G401 (cell line): Measurements from ENCODE around the gene TCERG1L. TPM values are rescaled to one million over a fixed set of nuclear protein-coding genes. Genes with fewer than 3 reads are reported as not detected.
A peak's percentile ranks its signal among the peaks of the same experiment; 100 is the strongest.

Source experiments
- DNase-seq: peaks from one replicate; pipeline ENCODE4 v3.0.0-alpha.2; 2015; ENCODE audit warnings: low spot score
- in situ Hi-C: cut with HindIII; loops from 2 replicates; pipeline ENCODE4 v1.10.0; 2016; ENCODE audit warnings: low sequenced_read_pairs, mixed read lengths
- total RNA-seq: library from RNA; depleted of rRNA; stranded (reverse); fragments of >200 nt; shearing (Covaris generic); gene quantifications from 2 replicates; pipeline ENCODE4 v1.2.3, GENCODE V29; 2014

Gene TCERG1L
- total RNA-seq, 1 experiment from 2014 or later: not detected

DNA sequence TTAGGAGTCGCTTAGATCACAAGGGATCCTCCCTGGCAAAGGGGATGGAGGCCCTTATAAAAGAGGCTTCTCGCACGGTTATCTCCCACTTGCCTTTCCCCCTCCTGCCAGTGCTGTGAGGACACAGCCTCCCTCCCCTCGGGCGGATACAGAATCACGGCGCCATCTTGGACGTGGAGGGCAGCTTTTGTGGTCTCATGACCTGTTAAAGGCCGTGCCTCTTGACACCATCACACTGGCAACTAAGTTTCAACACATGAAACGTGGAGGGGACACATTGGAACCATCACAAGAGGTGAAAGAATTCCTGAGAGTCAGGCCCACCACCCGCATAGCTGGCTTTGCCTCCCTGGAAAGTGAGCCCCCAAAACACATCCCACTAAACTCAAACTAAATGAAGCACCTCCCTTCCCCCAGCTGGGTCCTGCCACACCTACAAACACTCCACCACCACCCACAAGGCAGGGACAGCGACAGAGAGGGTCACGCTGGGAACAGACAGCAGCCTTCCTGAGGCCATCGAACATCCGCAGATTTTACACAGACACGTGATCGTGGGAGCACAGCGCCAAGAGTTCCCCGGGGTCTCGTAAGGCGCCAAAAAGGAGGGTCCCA, 110.6 kb downstream of the TCERG1L start:
- in situ Hi-C loops: no loop called here
- no peak for DNase-seq

DNA sequence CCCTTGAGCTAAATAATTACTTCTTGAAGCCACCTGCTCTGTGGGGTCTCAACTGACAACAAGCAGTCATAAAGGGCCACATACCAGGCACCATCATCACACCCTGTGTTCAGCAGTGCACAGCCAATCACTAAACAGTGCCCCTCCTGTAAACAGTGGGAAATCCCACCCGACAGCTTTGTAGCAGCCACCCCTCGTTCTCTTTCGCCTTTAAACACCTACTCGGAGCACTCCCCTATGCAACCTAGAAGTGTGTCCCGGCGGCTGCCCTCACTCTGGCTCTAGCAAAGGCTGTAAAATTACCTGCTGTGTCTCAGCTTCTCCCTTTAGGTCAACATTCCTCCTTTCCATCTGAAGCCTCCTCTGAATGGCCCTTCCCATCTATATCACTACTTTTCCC, 111.9 kb downstream of the TCERG1L start:
- DNase-seq: no peak
- in situ Hi-C loops: no loop called here

DNA sequence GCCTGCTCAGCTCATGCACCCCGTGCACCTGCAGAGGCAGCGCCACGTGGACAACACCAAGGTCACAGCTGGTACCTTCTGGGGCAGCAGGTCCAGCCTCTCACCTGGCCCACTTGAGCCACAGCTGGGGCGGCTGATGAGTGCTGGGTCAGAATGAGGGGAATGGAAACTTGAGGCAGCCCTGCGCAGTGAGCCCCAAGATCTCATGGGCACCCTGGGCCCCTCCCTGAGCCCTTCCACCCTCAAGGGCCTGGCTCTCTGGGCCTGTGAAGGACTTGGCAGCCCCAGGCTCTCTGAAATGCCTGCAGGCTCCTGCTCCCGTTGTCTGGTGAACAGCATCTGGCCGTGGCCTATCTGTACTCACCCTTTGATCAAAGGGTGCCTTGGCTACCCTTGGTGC, 112.7 kb downstream of the TCERG1L start:
- DNase-seq: no peak

DNA sequence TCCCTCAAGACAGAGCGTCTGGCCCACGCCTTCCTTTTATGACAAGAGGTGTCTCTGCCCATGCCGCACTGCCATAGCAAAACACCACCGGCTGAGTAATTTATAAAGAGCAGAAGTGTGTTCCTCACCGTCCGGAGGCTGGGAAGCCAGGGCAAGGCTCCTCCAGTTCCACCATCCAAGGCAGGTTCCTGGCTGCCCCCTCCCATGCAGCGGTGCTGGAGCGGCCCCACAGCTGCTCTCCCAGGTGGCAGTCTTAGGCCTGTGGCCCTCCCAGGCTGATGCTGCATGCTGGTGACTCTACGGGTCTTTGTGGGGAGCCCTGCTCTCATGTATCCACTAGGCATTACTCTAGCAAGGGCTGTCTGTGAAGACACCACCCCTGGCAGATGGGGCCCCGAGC, 113.1 kb downstream of the TCERG1L start:
- in situ Hi-C loops: no loop called here
- DNase-seq: no peak

More for the DNA sequence above, 112.7 kb downstream of the TCERG1L start:
- in situ Hi-C loops: no loop called here

DNA sequence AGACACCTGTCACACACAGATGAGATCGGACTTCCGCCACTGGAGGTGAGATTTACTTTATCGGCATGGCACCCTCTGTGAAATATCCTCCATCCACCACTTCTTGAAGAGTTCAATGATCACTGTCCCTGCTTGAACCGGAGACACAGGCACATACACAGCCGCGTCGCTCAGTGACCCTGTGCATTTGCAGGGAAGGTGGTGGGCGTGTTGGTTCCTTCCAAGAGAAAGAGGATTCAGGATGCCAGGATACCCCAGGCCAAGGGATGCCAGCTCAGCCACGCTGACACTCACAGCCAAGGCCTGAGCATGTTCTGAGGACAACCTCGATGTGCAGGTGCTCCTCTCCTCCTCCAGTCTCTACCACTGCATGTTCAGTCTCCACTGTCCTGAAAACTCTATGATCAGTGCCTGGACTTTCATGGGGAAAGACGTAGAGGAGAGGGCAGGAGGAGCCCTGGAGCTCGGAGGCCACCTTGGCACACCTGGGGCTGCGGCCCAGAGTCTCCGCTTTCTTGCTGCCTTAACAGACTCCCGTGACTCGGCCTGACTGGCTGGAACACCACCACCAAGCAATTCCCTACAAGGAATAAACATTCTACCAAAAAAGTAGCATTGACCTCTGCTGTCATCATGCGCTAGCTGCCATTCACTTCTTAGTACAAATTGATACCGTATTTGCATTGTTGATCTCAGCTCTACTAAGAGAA, 115.2 kb downstream of the TCERG1L start:
- in situ Hi-C loops: no loop called here
- no peak for DNase-seq

DNA sequence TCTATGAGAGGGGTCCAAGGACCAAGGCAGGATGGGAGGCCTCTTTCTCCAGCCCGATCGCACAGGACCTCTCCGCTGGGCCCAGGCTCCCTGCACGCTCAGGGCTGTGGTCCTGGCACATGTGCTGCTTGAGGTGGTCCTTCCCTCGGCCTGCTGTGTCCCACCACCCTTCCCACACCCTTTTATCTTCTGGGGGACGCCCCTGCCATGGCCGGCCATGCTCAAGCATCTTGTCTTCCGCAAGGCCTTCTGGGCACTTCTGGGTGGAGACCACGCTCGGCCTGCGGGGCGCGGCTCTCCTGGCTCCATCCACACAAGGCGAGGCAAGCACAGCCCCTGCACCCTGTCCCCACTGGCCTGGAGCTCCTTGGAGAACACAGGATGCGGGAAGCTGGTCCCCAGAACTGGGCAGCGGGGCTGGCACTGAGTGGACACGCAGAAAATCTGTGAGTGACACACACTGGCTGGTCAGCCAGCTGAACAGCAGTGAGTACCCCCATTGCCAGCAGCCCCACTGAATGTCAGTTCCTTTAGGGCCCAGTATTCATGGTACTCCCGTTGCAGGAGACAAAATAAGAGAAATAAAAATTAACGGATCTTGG, 115.9 kb downstream of the TCERG1L start:
- in situ Hi-C loops: no loop called here
- DNase-seq: no peak

DNA sequence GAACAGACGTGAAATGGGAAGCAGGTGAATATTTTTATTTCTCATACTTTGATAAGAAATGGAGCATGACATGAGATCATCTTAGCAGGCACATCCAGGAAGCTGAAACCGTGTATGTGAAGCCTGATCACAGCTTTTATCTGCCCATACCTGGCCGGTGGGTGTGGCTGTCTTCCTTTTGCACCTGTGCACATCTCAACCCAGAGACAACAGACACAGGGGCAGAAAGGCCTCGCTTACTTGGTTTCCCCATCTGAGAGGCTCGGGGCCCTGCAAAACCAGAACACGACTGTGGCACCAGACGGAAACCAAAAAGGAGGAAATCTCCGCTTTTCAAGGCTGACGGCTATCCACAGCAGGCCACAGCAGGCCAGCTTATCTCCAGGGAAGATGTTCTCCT, 116.4 kb downstream of the TCERG1L start:
- no peak for DNase-seq
- in situ Hi-C loops: no loop called here

DNA sequence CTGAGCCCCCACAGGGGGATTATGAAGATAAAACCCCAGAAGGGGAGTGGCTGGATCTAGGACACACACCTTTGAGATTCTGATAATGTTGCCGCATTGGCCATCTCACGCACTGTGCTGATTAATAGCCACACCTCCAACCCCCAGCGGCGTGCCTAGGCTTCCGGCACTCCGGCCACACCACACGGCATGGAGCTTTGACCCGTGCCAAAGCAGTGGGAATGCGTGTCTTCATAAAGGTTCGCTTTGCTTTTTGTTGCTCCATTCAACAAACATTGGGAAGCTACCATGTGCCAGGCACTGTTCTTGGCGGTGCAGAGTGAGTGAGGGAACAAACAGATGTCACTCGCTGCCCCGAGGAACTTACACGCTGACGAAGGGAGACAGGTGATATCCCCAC, 117.6 kb downstream of the TCERG1L start:
- in situ Hi-C loops: no loop called here
- DNase-seq: no peak

DNA sequence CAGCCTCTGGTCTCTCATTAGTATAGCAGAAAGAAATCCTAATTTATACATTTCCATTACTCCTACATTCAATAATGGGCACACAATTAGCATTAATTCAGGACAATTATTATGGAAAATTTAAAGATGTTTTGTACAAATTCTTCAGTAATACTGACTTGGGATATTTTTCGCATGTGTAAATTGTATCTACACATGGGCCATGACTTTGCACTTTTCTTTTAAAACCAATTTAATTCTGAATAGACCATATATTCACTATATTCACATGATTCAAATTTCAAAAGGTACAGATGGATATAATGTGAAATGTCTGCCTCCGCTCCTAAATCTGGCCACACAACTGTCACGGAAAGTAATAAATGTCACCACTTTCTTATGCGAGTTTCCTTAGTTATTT, 123.0 kb downstream of the TCERG1L start:
- DNase-seq: no peak
- in situ Hi-C loops: no loop called here

DNA sequence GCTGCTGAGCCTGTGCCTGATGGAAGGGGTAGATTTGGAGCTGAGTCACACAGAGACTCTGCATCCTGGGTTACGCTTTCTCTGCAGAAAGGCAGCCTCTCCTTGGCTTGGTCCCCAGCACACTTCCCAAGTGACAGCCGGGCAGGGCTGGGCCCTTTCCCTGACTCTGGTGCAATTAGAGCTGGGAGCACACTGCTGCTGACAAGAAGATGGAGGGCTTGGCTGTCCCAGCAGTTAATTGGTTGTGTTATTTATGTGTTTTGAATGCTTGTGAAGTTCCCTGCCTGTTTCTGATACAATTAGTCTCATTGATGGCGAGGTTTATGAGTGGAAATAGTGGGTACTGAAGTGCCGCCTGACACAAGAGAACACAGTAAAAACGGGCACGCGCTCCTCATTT, 123.6 kb downstream of the TCERG1L start:
- no peak for DNase-seq
- in situ Hi-C loops: no loop called here

DNA sequence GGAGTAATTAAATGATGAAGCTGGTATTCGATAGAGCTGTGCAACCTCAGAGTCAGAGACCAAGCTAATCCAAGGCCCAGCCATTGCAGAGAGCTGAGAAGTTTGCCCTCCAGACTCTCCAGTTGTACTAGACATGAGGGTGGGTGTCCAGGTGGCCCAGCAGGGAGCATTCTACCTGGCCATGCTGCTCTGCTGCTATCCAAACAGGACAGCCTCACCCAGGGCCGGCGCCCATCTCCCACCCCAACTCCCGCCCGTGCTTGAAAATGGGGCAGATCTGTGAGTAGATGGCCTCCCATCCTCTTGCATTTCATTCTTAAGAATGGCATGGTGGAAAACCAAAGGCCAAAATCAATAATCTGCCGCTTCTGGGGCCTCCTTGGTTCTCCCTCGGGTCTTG, 124.2 kb downstream of the TCERG1L start:
- in situ Hi-C loops: no loop called here
- DNase-seq: no peak

DNA sequence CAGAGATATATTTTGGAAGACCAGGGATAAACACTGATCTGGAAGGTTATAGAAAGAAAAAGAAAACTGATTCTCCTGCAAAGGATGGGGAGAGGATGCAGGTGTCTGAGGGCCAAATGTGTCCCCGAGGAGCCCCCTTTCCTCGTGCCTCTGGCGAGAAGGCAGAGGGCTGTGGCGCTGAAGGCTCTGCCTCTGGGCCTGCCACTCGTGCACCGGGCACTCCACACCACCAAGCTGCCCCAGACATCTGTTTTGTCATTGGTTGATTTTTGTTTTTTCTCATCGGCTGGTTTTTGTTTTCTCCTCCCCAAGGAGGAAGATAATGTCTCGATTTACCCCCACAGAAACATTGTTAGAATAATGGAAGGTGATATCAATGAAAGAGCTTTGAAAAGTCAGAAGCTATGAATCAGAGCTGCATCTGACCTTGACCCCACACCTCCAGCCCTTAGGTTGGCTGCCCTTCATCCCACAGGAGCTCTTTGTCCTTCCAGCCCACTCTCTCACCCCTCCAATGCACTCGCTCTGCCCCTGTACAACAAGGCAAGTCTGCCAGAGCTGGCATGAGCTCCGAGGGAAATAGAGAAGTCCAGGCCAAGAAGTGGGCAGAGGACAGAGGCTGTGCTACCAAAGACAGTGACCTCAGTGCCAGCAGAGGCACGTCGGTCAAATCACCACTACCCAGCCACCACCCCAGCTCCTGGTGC, 124.8 kb downstream of the TCERG1L start:
- in situ Hi-C loops: no loop called here
- no peak for DNase-seq

DNA sequence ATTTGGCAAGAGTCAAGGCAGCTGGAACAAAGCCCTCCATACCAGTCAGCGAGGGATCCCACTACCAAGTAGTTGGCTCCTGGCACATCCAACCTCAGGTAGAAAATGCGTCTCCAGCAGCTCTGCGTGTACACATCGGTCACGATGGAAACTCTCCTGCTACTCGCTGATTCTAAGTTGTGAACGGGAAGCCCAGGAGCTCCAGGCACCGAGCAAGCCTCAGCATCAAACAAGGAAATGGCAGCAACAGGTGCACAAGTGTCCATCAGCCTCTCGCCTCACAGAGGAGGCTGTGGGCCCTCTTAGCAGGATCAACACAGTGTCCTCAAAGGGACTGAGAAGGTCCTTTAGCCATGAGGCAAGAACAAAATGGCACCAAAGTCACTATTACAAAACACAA, 127.0 kb downstream of the TCERG1L start:
- DNase-seq: no peak
- in situ Hi-C loops: no loop called here

DNA sequence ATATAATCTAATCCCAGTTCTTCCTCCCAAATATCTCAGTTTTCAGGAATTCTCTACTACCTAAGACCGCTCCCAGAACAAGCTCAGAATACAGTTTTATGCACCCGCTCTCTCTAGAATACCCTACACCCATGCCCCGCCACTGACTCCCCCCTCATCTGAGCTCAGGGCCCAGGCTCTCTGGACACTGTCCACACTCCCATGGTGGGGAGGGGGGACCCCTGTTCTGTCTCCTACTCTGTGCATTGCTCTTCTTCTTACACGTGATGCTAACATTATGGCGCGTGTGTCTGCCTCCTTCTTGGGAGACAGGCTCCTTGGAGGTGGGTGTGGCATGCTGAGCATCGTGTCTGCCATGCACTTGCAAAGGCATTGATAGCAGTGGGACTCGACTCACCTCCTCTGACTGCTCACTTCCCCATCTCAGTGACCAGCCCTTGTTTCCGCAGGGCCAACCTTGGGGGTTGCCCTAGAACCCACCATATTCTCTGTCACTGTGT, 127.9 kb downstream of the TCERG1L start:
- in situ Hi-C loops: no loop called here
- DNase-seq: no peak

DNA sequence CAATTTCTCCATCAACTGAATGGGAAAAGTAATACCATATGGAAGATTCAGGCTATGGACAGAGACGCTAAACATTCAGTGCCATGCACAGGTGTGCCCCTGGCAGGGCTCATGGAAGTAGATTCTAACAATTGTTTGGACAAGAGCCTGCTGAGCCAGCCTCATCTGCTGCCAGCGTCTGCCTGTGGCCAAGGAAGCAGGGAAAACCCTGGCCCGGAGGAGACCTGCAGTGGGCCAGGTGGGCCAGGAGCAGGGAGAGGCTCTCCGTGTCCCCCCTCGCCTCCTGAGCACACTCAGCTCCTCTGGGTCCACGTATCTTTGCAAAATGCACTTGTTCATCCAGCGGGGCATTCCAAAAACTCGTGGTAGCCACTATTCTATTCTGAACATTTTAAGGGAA, 130.1 kb downstream of the TCERG1L start:
- DNase-seq: peak; percentile 84
- in situ Hi-C loops: no loop called here

DNA sequence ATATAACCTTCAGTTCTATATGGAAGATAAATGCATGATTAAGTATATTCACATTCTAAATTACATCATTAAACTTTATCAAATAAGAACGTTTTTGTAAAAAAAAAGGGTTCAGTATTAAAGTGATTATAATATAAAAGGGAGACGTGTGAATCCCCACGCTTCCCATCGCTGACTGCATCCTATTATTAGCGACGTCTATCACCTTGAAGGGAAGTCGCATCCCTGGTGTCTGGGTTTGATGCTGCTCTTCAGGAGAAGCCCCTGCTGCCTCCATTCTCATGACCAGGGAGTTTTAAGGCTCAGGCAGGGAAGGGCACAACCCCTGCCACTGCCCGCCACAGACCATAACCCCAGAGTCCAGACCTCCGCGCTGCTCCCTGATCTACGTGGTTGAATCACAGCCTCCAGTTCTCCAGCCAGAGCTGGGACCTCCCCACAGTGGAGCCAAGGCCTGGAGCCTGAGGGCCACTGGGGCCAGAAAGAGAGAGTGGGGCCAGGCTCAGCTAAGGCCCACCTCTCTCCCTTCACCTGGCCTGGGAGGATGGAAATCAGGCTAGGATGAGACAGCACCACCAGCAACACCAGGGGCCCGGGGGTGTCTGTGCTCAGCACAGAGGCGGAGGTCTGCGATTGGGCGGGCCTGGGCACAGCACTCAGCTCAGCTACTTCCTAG, 130.6 kb downstream of the TCERG1L start:
- no peak for DNase-seq
- in situ Hi-C loops: no loop called here

DNA sequence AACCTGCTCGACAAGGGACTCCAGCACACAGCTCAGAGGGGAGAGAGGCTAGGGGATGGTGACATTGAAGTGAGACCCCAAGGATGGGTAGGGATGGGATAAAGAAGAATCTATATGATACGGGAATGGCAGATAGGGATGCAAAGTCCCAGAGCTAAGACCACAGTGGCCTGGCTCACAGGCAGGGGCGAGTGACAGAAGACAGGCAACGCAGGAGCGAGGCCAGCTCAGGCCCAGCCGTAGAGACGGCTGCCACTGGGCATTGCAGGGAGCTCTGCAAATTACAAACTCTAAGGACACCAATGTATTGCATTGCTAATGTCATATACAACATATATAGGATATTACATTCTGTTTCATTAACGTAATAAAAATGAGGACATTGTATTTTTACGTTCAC, 131.4 kb downstream of the TCERG1L start:
- in situ Hi-C loops: no loop called here
- DNase-seq: no peak

DNA sequence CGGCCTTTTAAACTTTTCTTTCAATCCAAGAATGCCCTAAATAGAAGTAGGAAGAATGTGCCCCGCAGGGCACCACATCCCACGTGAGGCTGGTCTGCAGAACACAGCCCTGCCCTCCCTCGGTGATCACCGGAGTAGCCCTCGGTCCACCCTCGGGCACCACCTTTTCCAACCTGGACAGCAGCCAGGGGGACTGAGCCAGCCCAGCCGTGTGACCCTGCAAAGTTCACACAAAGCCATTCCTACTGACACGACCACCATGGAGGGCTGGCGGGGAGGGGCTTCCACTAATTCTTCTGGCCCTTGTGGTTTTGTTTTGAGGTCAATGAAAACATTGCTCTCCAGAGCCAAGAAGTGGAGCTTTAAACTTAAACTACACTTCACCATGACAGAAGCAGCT, 132.2 kb downstream of the TCERG1L start:
- in situ Hi-C loops: no loop called here
- no peak for DNase-seq

DNA sequence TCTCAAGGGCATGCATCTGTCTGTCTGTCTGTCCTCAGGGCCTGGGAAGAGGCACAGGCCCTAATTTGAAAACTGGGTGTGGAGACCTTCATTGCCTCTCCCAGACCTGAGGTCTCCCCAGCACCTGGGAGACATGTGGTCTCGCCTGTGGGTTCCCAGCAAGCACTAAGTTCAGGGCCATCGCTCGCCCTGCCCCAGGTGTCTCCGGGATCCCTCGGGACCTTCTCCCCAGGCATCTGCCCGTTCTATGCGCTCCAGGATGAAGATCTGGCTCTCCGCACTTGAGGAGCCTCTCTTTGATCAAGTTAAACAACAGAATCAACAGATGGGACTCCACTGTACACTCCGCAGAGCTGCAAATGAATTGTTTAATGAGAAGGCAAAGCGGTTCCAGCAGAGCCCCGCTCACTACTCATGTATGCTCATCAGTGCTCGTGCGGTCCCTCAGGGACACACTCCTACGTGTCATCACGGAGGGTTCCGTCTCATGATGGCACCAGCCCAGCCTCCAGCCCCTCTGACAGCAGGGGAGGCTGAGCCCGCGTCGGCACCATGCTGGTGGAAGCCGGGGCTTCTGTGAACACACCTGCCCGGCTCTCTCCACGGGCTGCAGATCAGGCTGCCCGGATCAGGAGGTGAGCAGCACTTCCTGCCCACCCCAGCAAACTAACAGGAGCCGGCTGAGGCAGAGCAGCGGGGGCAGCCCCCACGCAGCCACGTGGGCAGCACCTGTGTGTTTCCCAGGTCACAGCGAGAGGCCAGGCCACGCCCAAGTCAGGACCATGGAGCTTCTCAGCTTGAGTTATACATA, 132.8 kb downstream of the TCERG1L start:
- no peak for DNase-seq
- in situ Hi-C loops: no loop called here
